Tongue (tissue), 2 donors: ENCODE data around the gene ADRA2C. TPM values are rescaled to one million over a fixed set of nuclear protein-coding genes. Genes with fewer than 3 reads are reported as not detected.
A peak's percentile ranks its signal among the peaks of the same experiment; 100 is the strongest.

Experiments
- DNase-seq: peaks from one replicate; pipeline ENCODE4 v3.0.0-alpha.2; 2015
- total RNA-seq: library from RNA; depleted of rRNA; stranded (reverse); fragments of >200 nt; gene quantifications from one replicate; pipeline ENCODE4 v1.2.3, GENCODE V29; 2014

Gene ADRA2C
- total RNA-seq, 1 donor from 2014 or later = 0.92 TPM

DNA sequence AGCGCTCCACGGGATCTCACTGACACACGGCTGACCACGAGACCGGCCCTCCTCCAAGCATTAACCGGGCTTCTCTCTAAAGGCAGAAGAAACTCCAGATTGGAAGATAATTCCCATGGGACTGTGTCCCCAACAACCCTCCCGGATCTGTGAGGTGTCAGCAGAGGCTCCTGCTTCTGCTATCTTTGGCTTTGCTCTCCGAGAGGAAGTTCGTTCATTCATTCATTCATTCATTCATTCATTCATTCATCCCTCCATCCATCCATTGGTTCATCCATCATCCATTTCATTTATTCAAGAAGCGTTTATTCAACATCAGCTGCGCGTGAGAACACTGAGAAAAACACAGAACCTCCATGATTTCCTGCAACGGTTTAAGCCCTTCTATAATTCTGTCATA, 11.5 kb downstream of the ADRA2C start:
- DNase-seq = no peak

DNA sequence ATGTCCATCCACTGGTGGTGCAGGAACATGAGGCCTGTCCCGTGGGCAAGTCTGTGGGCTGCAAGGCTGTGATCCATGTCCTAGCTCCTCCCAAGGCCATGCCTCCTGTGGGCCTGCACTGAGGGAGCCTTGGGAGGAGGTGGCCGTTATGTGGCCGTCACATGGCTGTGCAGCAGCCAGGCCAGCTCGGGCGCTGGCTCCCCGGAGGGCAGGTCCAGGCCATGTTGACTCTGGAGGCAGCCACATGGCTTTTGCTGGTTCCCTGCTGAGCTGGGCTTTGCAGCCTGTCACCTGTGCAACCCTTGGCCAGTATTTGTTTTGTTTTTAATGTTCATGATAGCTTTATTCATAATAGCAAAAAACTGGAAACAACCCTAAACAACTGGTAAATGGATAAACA, 13.3 kb downstream of the ADRA2C start:
- no peak for DNase-seq

DNA sequence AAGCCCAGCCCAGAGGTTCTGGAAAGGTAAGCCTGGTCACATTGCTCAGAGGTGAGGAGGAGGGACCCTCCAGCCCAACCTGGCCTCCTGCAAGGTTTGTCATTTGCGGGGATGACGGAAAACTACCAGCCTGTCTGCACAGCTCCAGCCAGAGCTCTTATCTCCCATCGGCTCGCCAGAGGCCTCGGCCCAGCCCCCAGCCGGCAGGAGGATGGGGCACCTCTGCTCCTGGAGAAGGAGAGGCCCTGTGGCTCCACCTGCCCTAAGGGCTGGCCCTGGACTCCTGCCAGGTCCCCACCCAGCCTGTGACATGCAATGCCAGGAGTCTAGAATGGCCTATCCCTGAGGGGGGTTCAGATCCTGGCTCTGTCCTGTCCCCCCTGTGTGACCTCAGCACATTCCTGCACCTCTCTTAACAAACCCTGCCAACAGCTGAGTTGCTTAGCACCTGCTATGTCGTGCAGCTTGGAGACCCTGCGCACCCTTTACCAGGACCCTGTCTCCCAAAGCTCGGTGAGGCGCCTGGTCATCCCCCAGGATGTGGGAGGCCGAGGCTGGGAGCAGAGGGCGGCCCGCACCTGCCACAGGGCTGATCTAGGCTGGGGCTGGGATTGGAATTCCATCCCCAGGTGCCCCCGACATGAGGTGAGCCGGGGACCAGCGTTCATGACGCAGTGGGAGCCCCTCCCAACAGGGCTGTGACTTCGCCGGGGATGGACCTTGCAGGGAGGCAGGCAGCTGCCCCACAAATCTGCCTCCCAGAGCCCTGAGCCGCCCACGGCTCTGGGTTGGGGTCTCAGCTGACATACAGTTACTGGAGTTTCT, 14.4 kb downstream of the ADRA2C start:
- DNase-seq = no peak

DNA sequence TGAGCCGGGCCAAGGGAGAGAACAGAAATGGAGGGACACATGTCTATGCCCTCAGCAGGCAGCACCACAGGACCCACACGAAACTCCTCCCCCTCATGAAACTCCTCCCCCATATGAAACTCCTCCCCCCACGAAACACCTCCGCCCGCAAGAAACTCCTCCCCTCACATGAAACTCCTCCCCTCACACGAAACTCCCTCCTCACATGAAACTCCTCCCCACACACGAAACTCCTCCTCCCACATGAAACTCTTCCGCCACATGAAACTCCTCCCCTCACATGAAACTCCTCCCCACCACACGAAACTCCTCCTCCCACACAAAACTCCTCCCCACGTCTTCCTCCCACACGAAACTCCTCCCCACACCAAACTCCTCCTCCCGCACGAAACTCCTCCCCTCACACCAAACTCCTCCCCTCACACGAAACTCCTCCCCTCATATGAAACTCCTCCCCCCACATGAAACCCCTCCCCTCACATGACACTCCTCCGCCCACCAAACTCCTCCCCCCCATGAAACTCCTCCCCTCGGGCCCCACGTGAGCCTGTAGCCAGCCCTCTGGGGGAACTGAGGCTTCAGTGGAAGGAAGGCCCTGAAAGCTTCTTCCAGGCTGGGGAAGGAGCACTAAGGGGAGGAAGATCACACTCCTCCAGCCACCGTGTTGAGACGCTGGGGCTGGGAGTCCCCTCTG, 15.2 kb downstream of the ADRA2C start:
- DNase-seq = no peak

DNA sequence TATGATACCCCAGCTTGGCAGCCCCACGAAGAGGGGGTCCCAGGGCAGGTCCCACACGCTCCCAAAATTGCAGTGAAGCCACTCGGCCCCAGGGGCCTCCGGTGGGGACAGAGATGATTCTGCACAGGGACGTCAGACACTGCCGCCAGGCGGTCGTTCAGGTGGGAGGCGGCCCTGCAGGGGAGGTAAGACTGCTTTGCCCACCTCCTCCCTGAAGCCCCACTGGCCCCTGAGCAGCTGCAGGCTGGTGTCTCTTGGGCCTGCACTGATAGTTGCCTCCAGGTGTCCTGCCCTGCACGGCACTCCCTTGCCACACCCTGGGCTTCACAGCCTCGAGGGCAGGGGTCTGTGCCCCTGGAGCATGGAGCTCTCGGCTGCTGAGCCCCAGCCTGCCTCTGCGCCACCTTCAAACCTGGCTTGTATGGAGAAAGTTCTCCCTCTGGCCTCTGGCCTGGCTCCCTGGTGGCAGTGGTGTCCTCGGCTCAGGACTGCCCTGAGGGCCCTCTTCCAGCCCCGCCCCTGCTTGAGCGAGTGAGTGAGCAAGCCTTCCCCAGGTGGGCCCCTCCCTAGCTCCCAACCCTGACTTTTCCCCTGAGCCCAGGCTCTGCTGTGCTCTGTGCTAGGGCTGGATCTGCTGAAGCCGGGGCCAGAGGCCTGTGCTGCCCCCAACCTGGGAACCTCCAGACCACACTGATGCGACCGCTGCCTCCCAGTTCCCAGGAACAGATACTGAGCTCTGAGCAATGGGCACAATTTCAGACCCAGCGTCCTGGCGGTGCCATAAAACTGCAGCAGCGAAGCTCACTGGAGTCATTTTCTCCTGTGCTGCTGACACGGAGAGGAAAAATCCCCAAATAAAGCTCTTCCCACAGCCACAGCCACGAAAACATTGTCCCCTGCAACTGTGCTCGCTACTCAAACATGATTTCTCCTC, 16.1 kb downstream of the ADRA2C start:
- DNase-seq = no peak

DNA sequence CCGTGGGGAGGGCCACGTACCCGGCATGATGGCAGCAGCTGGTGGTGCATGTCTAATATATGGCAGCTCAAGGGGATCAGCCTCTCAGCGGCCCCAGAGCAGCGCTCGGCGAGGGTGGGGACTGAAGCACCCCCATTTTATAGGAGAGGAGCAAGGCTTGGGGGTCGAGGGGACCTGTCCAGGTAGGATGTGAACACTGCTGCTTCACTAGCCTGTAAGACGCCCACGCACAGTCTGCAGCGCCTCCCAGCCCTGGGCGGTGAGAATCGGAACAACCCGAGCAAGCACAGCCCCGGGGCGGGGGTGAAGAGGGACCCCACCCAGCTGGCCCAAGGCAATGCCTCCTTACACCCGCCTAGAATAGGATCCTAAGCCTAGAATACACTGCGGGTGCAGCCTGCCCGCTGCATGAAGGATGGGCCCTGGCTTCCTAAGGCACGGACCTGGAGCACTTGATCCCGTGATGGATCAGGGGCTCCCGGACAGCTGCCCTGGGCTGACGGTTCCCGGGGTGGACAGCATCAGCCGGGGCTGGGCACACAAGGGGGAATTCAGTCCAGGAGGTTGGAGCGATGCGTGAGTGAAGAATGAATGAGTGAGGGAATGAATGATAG, 17.6 kb downstream of the ADRA2C start:
- peak; percentile 55 for DNase-seq

DNA sequence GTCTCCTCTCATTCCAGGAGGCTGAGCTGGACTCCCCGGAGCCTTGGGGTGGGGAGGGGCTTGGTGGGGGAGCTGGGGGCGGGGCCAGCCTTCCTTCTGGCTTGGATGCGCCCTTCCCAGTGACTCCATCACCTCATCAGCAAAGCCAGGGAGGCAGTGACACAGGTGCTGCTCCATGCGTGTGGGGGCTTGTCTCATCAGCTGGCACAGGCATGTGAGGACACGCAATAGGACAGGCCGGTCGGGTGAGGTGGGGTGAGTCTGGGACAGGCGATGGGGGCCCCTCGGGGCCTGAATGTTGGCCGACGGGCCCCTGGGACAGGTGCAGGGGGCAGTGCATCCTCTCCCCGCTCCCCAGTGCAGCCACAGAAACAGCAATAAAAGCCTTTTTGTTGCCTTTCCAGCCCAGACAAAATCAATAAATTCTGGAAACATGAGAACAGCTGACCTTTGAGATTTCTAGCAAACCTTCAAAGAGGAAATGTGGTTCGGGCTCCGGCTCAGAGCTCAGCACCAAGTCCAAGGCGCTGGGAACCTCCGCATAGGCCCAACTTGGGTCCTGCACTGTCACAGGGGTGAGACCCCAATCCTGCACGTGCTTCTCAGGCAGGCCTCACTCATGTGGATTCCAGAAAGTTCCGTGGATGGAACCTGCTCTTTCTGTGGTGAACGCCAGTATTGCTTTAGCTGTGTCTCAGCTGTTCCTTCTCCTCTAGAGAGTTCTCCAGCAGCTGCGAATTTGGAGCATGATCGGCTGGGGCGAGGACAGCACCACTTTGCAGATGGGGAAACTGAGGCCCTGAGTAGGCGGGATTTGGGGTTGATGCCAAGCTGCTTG, 18.5 kb downstream of the ADRA2C start:
- DNase-seq = no peak

DNA sequence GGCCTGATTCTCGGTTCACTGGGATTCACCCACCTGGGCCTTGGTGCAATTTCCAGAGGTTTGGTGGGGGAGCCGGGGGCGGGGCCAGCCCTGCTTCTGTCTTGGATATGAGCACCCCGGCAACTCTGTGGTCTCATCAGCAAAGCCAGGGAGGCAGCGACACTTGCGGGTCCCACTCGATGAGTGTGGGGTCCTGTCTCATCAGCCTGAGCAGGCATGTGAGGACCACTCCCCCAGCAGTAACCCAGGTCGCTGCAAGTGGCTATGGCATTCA, 19.0 kb downstream of the ADRA2C start:
- DNase-seq = no peak

DNA sequence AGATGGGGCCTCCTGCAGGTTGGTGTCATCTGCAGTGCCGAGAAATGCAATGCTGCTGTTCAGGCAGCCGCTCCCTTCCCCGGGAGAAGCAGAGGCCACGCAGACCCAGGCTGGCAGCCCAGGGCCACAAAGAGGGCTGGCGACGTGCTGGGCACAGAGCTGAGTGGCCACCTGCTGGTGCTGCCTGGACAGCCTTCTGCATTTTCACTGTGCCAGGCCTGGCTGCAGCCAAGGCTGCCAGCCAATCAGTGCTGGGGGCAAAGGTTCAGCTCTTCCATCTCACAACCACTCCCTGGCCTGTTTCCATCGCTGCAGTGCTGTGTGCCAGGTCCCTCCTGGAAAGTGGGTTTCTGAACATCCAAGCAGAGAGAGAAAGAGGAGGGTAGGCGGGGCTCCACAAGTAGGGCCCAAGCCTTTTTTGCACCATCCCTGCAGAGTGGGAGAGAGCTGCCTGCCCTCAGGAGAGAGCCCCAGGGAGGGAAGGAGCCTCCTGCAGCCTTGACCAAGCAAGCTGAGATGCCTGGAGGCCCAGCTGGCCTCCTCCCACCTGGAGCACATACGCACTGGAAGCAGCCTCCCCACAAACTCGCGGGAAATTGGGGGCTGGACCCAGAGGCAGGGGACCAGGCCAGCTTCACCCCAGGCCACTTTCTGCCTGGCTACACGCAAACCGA, 20.1 kb downstream of the ADRA2C start:
- peak; percentile 87 for DNase-seq

DNA sequence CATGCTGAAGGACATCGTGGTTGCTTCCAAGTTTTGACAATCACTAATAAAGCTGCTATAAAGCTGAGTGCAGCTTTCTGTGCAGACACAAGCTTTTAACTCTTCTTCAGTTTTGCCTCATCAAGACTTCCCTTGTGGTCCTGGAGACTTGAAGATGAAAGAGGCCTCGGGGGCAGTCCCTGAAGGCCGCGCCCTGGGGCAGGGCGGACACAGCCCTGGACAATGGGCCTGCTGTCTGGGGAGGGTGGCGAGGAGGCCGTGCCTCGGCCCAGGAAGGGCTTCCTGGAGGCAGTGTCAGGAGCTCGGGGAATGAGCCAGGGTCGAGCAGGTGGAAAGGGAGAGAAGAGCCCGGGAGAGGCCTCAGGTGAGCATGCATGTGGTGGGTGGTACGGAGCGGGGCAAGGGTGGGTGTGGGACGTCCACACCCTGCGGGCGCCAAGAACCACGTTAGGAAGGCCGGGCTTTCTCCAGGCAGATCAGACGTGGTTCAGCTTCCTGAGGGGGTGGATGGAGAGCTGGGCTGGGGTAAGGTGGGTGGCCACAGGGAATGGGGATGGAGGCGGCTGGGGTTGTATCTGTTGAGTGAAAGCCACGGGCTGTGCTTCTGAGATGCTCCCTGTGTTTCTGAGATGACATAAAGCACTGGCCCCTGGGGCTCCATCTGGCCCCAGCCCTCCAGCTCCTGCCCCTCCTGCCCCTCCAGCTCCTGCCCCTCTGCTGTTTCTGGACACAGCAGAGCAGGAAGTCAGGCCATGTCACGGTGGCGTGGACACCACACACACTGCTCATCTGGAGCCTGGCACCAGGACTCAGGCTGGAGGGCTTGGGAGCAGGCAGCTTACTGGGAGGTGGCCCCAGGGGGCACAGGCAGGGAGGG, 21.5 kb downstream of the ADRA2C start:
- DNase-seq = no peak

DNA sequence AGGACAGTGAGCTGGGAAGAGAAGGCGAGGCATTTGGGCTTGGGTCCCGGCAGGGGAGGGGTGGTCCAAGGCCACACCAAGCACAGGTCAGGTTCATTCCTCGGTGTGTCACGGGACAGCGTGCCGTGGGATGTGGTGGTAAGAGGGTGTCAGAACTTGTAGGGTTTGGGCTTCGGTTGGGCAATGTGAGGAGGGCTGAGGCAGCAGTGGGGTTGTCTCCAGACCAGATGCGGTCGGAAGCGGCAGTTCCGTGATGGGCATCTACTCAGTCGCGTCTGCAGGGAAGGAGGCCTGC, 22.1 kb downstream of the ADRA2C start:
- DNase-seq = no peak

DNA sequence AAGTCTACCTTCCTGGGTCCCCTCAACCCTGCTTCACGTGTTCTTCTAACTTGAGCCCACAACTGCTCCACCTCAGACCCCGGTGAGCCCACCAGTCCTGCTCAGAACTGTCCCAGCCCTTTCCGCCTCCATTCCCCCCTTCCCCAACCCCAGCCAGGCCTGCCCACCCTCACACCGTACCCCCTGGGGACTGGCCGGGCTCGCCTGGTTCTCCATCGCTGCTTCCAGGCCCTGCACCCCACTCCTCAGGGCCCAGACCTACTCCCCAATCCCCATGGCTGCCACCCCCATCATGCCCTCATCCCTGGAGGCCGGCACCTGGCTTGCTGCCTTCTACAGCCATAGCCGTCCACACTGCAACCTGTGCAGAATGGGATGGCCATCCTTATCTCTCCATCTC, 23.4 kb downstream of the ADRA2C start:
- DNase-seq = no peak

DNA sequence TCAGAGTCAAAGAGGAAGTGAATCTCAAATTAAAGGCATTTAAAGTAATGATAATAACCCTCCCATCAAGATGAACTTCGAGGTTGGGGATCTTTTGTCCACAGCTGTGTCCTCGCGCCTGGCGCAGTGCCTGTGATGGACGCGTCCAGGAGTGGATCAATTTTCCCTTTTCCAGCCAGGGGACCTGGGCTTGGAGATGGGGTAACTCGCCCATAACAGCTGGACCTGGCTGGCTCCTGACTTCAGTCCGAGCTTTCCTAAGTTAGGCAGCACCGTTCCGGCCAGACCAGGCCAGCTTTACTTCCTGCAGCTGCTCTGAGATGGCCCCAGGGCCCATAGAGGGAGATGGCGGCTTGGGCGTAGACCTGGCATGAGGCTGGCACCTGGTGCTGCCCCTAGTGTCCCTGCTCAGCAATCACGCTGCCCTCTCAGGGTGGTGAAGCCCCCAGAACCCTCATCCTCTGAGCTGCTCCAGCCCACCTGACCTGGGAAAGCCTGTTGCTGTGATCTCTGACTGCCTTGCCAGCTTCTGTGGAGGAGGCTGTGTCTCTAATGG, 23.9 kb downstream of the ADRA2C start:
- DNase-seq = peak; percentile 38

DNA sequence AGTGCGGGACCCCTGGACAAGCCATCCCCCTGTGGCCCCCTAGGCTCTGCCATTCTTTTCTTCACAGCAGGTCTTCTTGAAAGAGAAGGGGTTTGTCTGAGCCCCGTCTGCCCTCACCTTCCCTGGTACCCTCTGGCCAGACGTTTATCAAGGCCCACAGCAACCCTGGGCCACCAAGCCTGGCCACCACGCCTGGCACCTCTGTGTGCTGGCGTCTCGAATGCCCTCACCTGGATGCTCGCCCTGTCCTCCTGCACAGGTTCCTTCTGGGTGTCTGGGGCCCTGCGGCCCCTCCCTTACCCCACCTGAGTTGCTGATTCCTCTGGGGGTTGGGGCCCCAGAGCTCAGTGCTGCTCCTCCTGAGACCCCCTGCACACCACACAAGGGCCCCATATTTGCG, 25.1 kb downstream of the ADRA2C start:
- DNase-seq = no peak

DNA sequence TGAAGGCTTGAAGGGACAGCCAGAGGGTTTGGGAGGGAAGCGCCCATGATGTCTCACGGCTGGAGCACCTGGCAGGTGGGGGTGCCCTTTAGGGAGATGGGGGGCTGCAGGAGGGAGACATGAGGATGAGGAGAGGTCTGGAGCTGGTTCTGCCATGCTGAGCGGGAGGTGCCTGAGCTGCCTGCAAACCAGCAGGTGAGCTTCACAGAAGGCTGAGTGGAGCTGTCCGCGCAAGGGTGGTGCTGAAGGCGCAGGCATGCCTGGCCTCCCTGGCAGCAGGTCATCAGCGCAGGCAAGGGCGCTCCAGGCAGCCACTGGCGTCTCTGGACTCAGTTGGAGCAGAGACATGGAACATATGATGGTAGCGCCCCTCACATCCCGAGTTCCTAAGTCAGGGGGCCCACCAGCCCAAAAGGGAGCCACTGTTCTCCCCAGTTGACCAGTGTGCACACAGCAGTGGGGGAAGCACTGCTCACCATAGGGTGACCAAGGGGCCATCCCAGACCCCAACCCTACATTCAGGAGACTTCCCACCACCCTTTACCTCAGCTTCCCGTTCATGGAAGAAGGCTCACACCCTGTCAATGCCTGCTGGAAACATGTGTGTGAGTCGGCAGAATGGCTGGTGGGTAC, 25.8 kb downstream of the ADRA2C start:
- DNase-seq = peak; percentile 84

DNA sequence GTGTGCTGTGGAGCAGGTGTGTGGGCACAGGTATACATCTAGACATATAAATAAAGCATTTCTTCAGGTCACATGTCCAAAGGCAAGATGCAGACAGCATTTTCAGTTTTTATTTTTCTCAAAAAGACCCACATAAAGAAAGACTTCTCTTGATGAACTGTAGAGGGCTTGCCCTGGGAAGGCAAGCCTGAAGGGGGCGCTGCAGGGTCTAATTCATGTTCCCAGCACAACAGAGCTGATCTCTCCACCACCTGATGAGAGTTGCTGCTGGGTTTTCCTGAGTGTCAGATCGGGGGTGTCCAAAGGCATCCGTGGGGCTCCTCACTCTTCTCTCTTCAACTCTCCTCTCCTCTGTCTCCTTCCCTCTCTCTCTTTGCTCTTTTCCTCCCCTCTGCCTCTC, 26.6 kb downstream of the ADRA2C start:
- no peak for DNase-seq

DNA sequence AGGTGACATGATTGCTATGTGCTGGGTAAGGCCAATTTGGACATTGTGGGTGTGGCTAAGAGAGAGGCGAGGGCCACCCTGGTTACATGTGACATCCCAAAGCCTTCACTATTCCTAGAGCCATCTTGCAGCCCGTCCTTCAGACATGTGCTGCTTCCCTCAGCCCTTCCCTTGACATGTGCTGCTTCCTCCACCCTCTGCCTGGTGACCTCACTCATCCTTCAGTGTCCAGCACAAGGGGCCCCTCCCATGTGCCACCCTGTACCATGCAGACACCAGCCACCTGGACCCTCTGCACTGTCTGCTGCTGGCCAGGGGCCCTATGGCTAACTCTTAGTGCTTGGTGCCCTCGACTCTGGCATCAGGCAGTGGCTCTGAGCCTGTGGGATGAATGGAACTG, 27.4 kb downstream of the ADRA2C start:
- no peak for DNase-seq

DNA sequence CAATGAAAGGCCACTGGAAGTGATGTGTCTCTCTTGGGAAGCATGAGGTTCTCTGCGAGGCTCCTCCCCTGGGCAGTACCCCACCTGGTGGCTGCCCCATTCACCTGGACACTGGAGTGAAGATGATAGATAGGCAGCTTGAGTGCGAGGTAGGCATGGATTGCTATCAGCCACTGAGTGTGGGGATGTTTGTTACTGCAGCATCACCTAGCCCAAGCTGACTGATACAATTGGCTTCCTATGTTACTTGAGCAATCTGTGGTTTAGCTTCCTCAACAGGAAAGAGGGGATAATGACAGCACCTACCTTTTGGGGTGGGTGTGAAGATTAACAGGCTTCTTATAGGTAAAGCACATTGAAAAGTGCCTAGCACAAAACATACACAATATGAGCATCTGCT, 30.8 kb downstream of the ADRA2C start:
- no peak for DNase-seq
